DMS153 treated with DMSO at 0.1 percent for 48 hours (cell line): Measurements from ENCODE around the gene MEIS2.

Experiments
- DNase-seq: peaks from one replicate; lab custom pipeline; 2025; ENCODE audit not compliant: unreplicated experiment; lab: John Stamatoyannopoulos, UW

Gene MEIS2

DNA sequence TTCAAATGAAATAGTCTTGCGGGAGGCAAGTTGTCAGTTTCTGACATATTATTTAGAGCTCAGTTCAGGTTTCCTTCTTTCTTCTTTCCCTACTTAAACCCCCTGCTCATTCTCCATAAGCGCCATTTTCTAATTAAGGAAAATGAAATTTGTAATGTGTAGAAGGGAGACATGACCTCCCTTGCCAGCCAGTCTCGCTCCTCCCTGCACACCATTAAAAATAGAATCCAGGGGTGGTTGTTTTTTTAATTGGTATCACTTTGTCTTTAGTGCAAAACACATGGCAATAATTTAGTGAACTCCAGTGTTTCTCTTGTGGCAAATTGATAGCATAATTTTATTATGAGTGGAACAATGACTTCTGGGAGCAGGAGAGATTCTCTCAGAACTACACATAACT, 160.1 kb downstream of the MEIS2 start:
- no peak for DNase-seq

DNA sequence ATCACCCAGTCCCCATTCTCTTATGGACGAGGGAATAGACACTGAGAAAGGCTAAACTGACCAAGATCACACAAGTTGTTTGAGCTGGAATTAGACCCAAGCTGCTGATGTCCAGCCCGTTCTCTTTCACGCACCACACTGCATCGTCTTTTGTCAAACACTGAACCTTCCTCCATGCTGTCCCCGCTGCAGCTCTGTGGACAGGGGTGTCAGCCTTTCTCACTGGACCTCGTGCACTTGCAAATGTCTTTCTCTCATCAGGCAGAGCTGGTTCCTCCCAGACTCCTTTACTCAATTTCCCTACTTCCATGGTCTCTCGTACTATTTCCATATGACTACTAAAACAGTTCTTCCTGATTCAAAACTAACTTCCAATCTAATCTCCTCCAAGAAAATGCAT, 161.6 kb downstream of the MEIS2 start:
- DNase-seq = no peak

GRCh38 chr15:36938131-36938530, 162.2 kb downstream of the MEIS2 start:
- DNase-seq = no peak

DNA sequence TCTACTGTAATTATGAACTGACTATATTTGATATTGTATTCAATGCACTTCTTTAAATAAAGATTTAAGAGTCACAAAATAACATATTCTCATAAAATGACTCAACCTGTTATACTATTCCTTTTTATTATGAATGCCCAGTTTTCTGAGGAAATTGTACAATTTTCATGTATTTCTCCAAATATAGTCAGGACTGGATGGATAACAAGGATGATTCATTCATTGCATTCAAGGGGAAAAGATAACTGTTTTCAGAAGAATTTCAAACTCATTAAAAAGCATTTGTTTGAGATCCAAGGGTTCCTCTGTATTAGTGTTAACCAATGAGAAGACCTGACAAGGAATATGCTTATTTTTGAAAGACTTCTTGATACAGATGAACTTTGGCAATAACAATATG, 163.7 kb downstream of the MEIS2 start:
- no peak for DNase-seq

GRCh38 chr15:36933255-36933990, 166.9 kb downstream of the MEIS2 start:
- DNase-seq = no peak

GRCh38 chr15:36932070-36932469, 168.3 kb downstream of the MEIS2 start:
- DNase-seq = no peak

DNA sequence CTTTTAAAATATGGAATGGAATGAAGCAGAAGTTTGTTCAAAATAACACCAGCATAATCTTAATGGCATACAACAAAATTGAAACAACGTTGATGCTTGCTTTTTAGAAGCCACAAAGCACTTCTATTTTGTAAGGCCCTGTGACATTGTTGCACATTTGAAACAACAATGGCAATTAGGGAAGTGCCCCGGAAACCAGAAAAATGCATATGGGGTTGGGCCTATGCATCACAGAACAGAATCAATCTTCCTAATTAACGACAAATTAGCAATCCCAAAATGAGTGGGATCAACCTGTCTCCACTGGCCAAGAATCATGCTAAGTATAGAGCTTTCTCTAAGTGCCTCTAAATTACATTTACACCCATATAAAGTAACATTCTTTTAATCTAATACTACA, 168.9 kb downstream of the MEIS2 start:
- DNase-seq = no peak

DNA sequence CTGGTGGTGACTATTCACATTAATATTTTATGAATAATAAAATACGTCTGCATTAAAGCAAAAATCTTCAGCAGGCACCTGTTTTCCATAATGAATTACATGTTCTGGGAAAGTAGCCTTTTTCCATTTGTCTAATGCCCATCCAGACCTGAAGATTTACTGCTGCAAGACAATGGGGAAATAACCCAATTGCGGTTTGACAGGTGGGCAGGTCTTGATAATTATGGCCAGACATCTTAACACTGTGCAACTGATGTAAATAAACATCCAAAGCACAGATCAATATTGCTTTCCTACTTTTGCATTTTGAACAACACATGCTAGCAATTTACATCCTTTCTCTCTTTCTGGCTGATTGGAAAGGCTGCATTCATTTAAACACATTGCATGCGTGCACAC, 173.9 kb downstream of the MEIS2 start:
- DNase-seq = no peak

- no peak for DNase-seq
These were observed 174.5 kb downstream of the MEIS2 start for GRCh38 chr15:36925653-36926426.

DNA sequence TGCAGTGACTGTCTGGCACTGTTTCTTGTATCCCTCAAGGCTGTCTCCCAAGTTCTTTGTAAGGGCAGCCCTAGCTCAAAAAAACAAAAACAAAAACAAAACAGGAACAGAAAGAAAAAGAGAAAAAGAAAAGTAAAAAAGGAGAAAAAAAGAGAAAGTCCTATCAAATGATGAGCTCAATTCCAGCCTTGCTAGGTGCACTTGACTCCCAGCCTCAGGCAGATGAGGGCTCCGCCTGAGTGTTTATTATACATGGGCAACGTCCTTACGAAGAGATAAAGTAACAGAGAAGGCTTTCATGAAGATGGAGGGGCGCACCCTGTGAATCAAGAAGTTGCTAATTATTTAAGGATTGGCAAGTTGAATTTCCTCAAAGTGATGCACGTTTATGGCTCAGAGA, 175.3 kb downstream of the MEIS2 start:
- no peak for DNase-seq

- DNase-seq = no peak
These were observed 176.3 kb downstream of the MEIS2 start for GRCh38 chr15:36924034-36924433.

DNA sequence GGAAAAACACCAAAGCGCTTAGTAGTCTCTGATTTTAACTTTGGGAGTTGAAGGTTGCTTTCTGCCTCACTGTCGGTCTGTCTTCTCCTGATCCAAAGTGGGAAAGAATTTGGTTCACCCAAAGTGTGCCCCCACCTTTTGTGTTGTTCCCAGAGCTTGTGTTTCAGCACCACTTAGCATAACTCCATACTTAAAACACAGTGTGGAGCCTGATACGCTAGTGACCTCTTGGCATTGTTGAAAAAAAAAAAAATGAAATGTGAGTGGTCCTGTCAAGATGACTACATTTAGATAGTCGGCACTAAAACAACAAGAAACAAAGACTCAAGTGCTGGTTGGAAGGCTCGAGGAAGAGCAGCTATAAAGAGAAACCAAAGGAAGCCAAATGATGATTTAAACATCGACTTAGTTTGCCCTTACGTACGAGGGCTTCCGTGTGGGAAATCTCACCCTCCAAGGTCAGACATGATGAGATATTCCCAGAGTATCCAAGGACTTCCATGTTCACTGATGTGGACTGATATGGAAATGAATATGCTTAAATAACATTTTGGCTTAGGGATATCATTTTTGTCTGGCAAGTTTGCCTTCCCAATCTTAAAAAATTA, 178.8 kb downstream of the MEIS2 start:
- no peak for DNase-seq

DNA sequence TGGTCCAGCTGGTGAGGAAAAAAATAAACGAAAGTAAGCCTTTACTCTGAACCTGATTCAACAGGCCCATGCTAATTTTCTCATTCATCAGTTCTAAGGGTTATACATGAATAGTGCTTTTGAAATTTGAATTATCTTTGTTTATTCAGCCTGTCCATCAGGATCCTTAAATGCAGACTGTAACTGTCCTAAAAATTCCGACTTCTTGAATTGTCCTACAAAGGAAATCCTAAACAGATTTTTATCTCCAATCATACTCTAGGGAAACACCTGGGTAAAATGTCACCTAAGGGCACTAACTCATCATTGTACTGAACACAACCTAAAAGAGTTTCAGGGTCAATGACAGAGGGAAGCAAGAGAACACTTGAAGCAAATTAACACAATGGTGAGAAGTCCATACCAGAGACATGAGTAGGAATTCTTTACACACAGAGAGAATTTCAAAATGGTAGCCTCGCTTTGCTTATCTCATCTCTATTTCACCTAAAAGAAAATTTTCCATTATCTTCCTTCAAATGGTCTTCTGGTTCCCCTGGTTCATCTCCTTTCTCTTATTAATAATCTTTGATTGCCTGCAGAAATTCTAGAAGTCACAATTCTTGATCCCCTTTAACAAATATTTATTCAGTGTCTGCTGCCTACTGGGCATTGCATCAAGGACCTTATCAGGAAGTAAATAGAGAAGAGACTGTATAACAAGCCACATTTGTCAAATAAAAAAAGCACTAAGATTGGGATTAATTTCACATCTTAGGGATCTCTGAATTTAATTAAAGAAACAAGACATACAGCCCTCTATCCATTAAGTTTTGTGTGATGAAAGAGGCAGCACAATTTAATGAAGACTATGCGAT, 182.7 kb downstream of the MEIS2 start:
- DNase-seq = no peak

DNA sequence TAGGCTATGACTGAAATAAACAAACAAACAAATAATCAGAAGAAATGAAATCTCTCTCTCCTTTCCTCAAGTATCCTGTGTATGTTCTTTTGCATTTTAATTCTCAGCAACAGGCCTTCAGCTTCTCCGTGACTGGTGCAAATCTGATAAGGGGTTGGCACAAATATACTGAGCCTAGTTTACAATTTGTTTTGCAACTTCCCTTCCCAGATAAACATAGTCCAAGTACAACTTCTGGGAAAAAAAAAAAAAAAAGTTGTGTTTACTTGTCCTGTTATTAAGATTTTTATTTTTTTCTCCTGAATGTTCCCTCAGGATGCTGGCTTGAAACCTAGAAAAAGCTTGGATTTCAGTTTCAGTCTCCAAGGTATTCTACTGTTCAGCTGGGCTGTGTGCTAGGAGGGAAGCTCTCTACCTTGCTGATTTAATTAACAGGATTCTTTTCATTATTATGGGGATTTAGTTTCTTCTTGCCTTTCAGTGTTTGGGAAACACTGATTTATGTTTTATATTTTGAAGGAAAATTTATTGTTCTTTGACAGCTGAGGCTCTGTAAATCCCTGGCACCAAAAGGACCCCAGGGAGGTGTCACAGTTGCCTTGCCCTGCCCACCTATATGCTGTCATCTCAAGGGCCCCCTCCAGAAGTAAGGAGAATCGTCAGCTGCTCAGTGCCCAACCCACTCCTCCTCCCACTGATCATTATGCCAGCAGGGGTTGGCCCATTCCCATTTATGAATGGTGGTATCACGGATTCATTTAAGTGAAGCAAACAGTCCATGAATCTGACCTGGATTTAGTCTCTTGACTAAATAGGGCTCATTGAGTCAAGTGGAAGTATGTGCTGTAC, 185.2 kb downstream of the MEIS2 start:
- no peak for DNase-seq

- no peak for DNase-seq
These were observed 185.9 kb downstream of the MEIS2 start for GRCh38 chr15:36914466-36914865.

DNA sequence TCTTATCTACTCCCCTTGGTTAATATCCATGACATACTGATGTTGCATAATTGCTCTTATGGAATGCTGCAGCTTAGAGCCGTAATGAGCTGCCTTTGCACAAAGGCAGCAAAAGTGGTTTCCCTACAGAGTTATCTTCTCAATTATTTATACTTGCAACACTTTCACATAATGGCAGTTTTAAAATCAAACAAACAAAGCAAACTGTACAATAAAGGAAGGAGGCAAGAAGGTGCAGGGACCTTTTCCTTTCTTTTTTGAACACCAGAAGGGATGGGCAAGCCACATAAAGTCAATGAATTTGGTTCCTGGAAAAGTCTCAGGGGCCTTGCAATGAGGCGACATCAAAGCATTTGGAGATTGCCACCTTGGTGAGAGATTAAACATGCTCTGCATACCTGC, 188.0 kb downstream of the MEIS2 start:
- no peak for DNase-seq

GRCh38 chr15:36911322-36911944, 188.9 kb downstream of the MEIS2 start:
- no peak for DNase-seq

DNA sequence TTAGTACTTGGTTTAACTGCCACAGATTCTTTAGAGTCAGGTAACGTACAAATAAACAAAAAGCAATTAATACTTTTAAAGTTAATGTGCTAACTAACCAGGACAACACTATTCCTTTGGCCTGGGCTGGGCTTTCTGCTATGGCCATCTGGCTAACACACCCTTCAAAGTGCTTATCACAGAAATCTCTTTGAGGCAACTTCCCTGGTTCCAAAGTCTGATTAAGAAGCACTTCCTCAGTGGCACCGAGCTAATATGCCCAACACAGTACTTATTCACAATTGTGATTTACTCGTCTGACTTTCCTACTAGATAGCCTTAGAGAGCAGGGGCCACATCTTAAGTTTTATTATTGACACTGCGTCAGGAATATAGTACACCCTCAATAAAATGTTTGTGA, 191.4 kb downstream of the MEIS2 start:
- DNase-seq = no peak

GRCh38 chr15:36907295-36907694, 193.1 kb downstream of the MEIS2 start:
- no peak for DNase-seq

GRCh38 chr15:36905908-36906307, 194.4 kb downstream of the MEIS2 start:
- DNase-seq = no peak
